K562 (cell line): ENCODE data around the gene CCDC60. TPM values are rescaled to one million over a fixed set of nuclear protein-coding genes. Genes with fewer than 3 reads are reported as not detected.

Source experiments
- ATAC-seq: fragments of 200-7000 bp; cut with Tn5 transposase; 3 replicates; pipeline ENCODE4 v1.9.1; 2020; ENCODE audit warnings: moderate library complexity
- BruUV-seq: library from RNA; stranded (reverse); fragments of 400-500 nt; replicated peaks from 2 replicates; lab custom pipeline; 2021; lab: Mats Ljungman, UMichigan
- CTCF ChIA-PET: fragments of 300-600 bp; formaldehyde crosslinking; extraction: SDS; loops from one replicate; lab custom pipeline; 2021; ENCODE audit warnings: low intra/inter-chr PET ratio; lab: Yijun Ruan, JAX
- POLR2A ChIA-PET: fragments of 300-600, 350-650 bp; sonication (Branson Sonifier 250); formaldehyde crosslinking; extraction: SDS; loops from one replicate; lab custom pipeline; 2021; ENCODE audit warnings: antibody characterized with exemption, inconsistent platforms; lab: Yijun Ruan, JAX
- DNase-seq, 4 experiments: peaks; one replicate each; pipeline versions ENCODE4 v3.0.0 to v3.0.0-alpha.2; 2011 to 2018; ENCODE audit warnings: low spot score in 3 of 4, mixed read lengths in 3 of 4; ENCODE audit errors: extremely low read depth in 1 of 4
- FAIRE-seq: peaks from 2 replicates; lab custom pipeline; 2011; peaks lifted over from hg19 to GRCh38; lab: Jason Lieb, UNC
- H2AFZ ChIP-seq: 2 replicates; pipeline ENCODE4 v1.6.0; 2011; ENCODE audit warnings: low read depth, low read length, control low read depth, inconsistent platforms
- H3K27ac ChIP-seq: fragments of 200-600 bp; 3 replicates; pipeline ENCODE4 v1.8.0; 2011; ENCODE audit warnings: low read depth, mild to moderate bottlenecking, control low read depth, inconsistent platforms, low read length, moderate library complexity, mixed read lengths; ENCODE audit errors: extremely low read depth
- H3K27me3 ChIP-seq, 2 experiments: fragments of 300-600 bp in 1 of 2; 2 replicates in 1 of 2; 3 replicates in 1 of 2; pipeline versions ENCODE4 v1.6.0 to v1.8.0; 2011; ENCODE audit warnings: inconsistent platforms in 2 of 2, low read length in 2 of 2, mild to moderate bottlenecking in 1 of 2, mixed read lengths in 1 of 2, moderate library complexity in 1 of 2; ENCODE audit not compliant: control insufficient read depth in 2 of 2, insufficient read depth in 2 of 2
- H3K36me3 ChIP-seq: fragments of 300-600 bp; 3 replicates; pipeline ENCODE4 v1.8.0; 2011; ENCODE audit warnings: mild to moderate bottlenecking, low read length, inconsistent platforms; ENCODE audit not compliant: control insufficient read depth, insufficient read depth
- H3K4me1 ChIP-seq, 2 experiments: fragments of 200-600 bp in 1 of 2; replicated peaks in 1 of 2; 2 replicates in 1 of 2; 3 replicates in 1 of 2; pipeline versions ENCODE4 v1.5.1 to v1.8.0; 2011; ENCODE audit warnings: inconsistent platforms in 2 of 2, low read length in 2 of 2, mild to moderate bottlenecking in 1 of 2, mixed read lengths in 1 of 2, moderate library complexity in 1 of 2; ENCODE audit not compliant: control insufficient read depth in 2 of 2, insufficient read depth in 2 of 2
- H3K4me2 ChIP-seq: 2 replicates; pipeline ENCODE4 v1.6.1; 2011; ENCODE audit warnings: low read length, control low read depth, inconsistent platforms, mixed read lengths; ENCODE audit not compliant: insufficient read depth
- H3K4me3 ChIP-seq: fragments of 200-600 bp; sonication (generic), shearing (Covaris generic); 2 replicates; pipeline ENCODE4 v1.5.1; 2016; ENCODE audit warnings: control low read depth, inconsistent platforms
- H3K79me2 ChIP-seq: fragments of 200-600 bp; 3 replicates; pipeline ENCODE4 v1.8.0; 2011; ENCODE audit warnings: low read length, inconsistent platforms; ENCODE audit not compliant: control insufficient read depth, insufficient read depth
- H3K9ac ChIP-seq, 2 experiments: 2 replicates each; pipeline versions ENCODE4 v1.6.0 to v1.6.1; 2011; ENCODE audit warnings: low read depth in 2 of 2, low read length in 2 of 2, control low read depth in 1 of 2, inconsistent platforms in 1 of 2, mild to moderate bottlenecking in 1 of 2, mixed read lengths in 1 of 2; ENCODE audit not compliant: insufficient read depth in 1 of 2
- H3K9me1 ChIP-seq: one replicate; pipeline ENCODE4 v1.6.0; 2011; ENCODE audit warnings: inconsistent platforms, mild to moderate bottlenecking, low read length, moderate library complexity; ENCODE audit not compliant: control insufficient read depth, insufficient read depth
- H3K9me3 ChIP-seq: replicated peaks from 2 replicates; pipeline ENCODE4 v1.5.1; 2011; ENCODE audit warnings: low read depth, low read length, inconsistent platforms; ENCODE audit not compliant: control insufficient read depth, insufficient read depth
- H4K20me1 ChIP-seq: replicated peaks from 2 replicates; pipeline ENCODE4 v1.6.1; 2011; ENCODE audit warnings: low read length, inconsistent platforms, mixed read lengths; ENCODE audit not compliant: control insufficient read depth, insufficient read depth
- ARNT ChIP-seq, 2 experiments: fragments of 450-650 bp; IDR thresholded peaks; 2 replicates each; pipeline ENCODE4 v1.6.1; 2016; ENCODE audit warnings: mild to moderate bottlenecking in 1 of 2
- GATA2 ChIP-seq: sonication (generic); formaldehyde crosslinking; IDR thresholded peaks from 2 replicates; pipeline ENCODE4 v1.4.0; 2020; ENCODE audit warnings: mild to moderate bottlenecking, missing genetic modification reagents
- LEF1 ChIP-seq: fragments of 450-650 bp; IDR thresholded peaks from 2 replicates; pipeline ENCODE4 v1.6.1; 2016; ENCODE audit warnings: mild to moderate bottlenecking
- NR4A1 ChIP-seq, 2 experiments: fragments of 250-450 bp in 1 of 2; fragments of 450-650 bp in 1 of 2; sonication (Bioruptor Pico) in 1 of 2; IDR thresholded peaks; 2 replicates each; pipeline versions ENCODE4 v1.4.0 to v1.6.1; 2016 to 2020; ENCODE audit warnings: mild to moderate bottlenecking in 2 of 2, missing compliant biosample characterization in 1 of 2, missing genetic modification characterization in 1 of 2, moderate library complexity in 1 of 2
- PHF21A ChIP-seq: fragments of 450-650 bp; IDR thresholded peaks from 2 replicates; pipeline ENCODE4 v1.6.1; 2017; ENCODE audit warnings: low read depth, borderline replicate concordance
- PRMT5 ChIP-seq: sonication (generic); formaldehyde crosslinking; IDR thresholded peaks from 2 replicates; pipeline ENCODE4 v1.5.0; 2020; ENCODE audit warnings: missing genetic modification reagents
- PURB ChIP-seq: sonication (generic); formaldehyde crosslinking; IDR thresholded peaks from 2 replicates; pipeline ENCODE4 v1.9.0; 2021; ENCODE audit warnings: low read depth, mild to moderate bottlenecking, missing genetic modification reagents
- STAT5A ChIP-seq: IDR thresholded peaks from 2 replicates; pipeline ENCODE4 v1.6.1; 2012; ENCODE audit warnings: low read length, inconsistent platforms, borderline replicate concordance
- TCF3 ChIP-seq: sonication (generic); formaldehyde crosslinking; IDR thresholded peaks from 2 replicates; pipeline ENCODE4 v1.4.0; 2020; ENCODE audit warnings: mild to moderate bottlenecking, missing genetic modification reagents
- WGBS: fragments of 100-300 bp; shearing (Covaris generic); methylation state at CpG from one replicate; pipeline ENCODE4 v1.1.6; 2016; ENCODE audit warnings: low coverage, mixed read lengths; ENCODE audit not compliant: insufficient coverage; ENCODE audit errors: missing lambda C conversion rate; 5-methylcytosine and 5-hydroxymethylcytosine counted together
- in situ Hi-C: fragments of 300-500 bp; cut with MboI; formaldehyde crosslinking; loops from 4 replicates; pipeline ENCODE4 v1.15.0; 2018; ENCODE audit warnings: inconsistent platforms, mixed read lengths
- intact Hi-C: fragments of 100-400 bp; cut with micrococcal nuclease; formaldehyde crosslinking; loops from 2 replicates; pipeline ENCODE4 v1.14.2; 2022
- polyA plus RNA-seq, 8 experiments: library from polyadenylated mRNA; depleted of rRNA in 4 of 8; stranded (reverse) in 5 of 8; unstranded in 3 of 8; fragments of >200 nt; fragmentation: Nextera tagmentation in 2 of 8; fragmentation: Illumina TruSeq in 1 of 8; extraction: Ambion mirVana in 2 of 8; extraction: Trizol in 1 of 8; gene quantifications; 2 replicates each; pipeline versions ENCODE4 v1.2.1 to v1.2.3, GENCODE V29; 2011 to 2014; ENCODE audit warnings: inconsistent platforms in 1 of 8, missing spikeins in 1 of 8
- total RNA-seq, 7 experiments: library from RNA; depleted of rRNA in 6 of 7; stranded (reverse); fragments of >200 nt in 6 of 7; fragmentation: Illumina TruSeq in 2 of 7; extraction: Trizol in 2 of 7; gene quantifications; 2 replicates each; pipeline versions ENCODE4 v1.2.1 to v1.2.3, GENCODE V29; 2011 to 2021; ENCODE audit warnings: low replicate concordance in 1 of 7
- TF ChIP-seq, protein P1 (sequence below): sonication (generic); formaldehyde crosslinking; IDR thresholded peaks from 2 replicates; pipeline ENCODE4 v1.8.1; 2023; ENCODE audit warnings: mild to moderate bottlenecking, missing genetic modification reagents
- TF ChIP-seq, protein P2 (sequence below): fragments of 450-650 bp; formaldehyde crosslinking; IDR thresholded peaks from 2 replicates; pipeline ENCODE4 v1.4.0; 2020; ENCODE audit warnings: mild to moderate bottlenecking, mixed read lengths
- TF ChIP-seq, protein P3 (sequence below), 2 experiments: fragments of 450-650 bp in 1 of 2; IDR thresholded peaks; 2 replicates each; pipeline ENCODE4 v1.6.1; 2011 to 2017; ENCODE audit warnings: low read depth in 2 of 2, antibody characterized with exemption in 1 of 2, borderline replicate concordance in 1 of 2, low read length in 1 of 2, mild to moderate bottlenecking in 1 of 2, mixed read lengths in 1 of 2; ENCODE audit not compliant: control insufficient read depth in 1 of 2

Gene CCDC60
- total and polyA plus RNA-seq, 9 of the 15 experiments (the other 6 are each of a cell fraction or from before 2014, with no cell fraction given): not detected

DNA sequence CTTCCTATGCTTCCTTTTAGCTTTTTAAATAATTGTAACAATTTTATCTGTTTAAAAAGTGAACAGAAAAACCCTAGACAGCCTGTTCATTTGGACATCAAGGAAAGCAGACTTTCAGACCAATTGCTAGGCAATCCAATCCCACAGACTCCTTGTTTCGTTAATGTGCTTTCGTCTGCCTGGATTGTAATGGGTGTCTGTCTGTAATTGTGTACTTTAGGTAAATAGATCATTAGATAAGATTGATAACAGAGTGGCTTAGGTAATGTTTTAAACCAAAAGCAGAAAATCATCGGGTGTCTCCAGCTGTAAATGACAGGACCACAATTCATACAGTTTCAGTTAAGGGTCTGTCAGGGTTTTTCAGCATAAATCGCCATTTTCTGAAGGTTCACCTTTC lies 19.6 kb downstream of the CCDC60 start:
- Histone ChIP-seq H3K36me3 (no peaks in the 10 kb centered on the region), H4K20me1 (no peaks in the 10 kb centered on the region), H3K9me3 (no peaks in the 10 kb centered on the region), H2AFZ (no peak overlapping the region), H3K4me1 (no peaks in the 10 kb centered on the region), H3K27ac (no peak overlapping the region), H3K4me2 (no peak overlapping the region), H3K79me2 (no peaks in the 10 kb centered on the region), H3K9me1 (no peaks in the 10 kb centered on the region), H3K4me3 (no peak overlapping the region), H3K9ac (no peak overlapping the region), H3K27me3 (no peaks in the 10 kb centered on the region)
- ATAC-seq (no peak), FAIRE-seq (no peak), DNase-seq (no peak)
- intact Hi-C loops (no loop called here), in situ Hi-C loops (no loop called here)
- no TSS peak for BruUV-seq
- TF ChIP-seq, protein P1, sequence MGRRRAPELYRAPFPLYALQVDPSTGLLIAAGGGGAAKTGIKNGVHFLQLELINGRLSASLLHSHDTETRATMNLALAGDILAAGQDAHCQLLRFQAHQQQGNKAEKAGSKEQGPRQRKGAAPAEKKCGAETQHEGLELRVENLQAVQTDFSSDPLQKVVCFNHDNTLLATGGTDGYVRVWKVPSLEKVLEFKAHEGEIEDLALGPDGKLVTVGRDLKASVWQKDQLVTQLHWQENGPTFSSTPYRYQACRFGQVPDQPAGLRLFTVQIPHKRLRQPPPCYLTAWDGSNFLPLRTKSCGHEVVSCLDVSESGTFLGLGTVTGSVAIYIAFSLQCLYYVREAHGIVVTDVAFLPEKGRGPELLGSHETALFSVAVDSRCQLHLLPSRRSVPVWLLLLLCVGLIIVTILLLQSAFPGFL: no peak
- TF ChIP-seq TCF3: no peak
- TF ChIP-seq GATA2 (CRISPR knock-in tag): no peak
- no peak for TF ChIP-seq PRMT5 (CRISPR knock-in tag)
- TF ChIP-seq, protein P2, sequence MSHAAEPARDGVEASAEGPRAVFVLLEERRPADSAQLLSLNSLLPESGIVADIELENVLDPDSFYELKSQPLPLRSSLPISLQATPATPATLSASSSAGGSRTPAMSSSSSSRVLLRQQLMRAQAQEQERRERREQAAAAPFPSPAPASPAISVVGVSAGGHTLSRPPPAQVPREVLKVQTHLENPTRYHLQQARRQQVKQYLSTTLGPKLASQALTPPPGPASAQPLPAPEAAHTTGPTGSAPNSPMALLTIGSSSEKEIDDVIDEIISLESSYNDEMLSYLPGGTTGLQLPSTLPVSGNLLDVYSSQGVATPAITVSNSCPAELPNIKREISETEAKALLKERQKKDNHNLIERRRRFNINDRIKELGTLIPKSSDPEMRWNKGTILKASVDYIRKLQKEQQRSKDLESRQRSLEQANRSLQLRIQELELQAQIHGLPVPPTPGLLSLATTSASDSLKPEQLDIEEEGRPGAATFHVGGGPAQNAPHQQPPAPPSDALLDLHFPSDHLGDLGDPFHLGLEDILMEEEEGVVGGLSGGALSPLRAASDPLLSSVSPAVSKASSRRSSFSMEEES (CRISPR knock-in tag): no peak
- no peak for TF ChIP-seq LEF1
- no peak for TF ChIP-seq NR4A1 (CRISPR knock-in tag; IDR thresholded peaks at IDR 0.05)
- no peak for TF ChIP-seq NR4A1 (tag; IDR thresholded peaks at IDR 0.05)
- TF ChIP-seq STAT5A: no peak
- TF ChIP-seq ARNT (IDR thresholded peaks at IDR 0.05): no peak
- TF ChIP-seq, protein P3, sequence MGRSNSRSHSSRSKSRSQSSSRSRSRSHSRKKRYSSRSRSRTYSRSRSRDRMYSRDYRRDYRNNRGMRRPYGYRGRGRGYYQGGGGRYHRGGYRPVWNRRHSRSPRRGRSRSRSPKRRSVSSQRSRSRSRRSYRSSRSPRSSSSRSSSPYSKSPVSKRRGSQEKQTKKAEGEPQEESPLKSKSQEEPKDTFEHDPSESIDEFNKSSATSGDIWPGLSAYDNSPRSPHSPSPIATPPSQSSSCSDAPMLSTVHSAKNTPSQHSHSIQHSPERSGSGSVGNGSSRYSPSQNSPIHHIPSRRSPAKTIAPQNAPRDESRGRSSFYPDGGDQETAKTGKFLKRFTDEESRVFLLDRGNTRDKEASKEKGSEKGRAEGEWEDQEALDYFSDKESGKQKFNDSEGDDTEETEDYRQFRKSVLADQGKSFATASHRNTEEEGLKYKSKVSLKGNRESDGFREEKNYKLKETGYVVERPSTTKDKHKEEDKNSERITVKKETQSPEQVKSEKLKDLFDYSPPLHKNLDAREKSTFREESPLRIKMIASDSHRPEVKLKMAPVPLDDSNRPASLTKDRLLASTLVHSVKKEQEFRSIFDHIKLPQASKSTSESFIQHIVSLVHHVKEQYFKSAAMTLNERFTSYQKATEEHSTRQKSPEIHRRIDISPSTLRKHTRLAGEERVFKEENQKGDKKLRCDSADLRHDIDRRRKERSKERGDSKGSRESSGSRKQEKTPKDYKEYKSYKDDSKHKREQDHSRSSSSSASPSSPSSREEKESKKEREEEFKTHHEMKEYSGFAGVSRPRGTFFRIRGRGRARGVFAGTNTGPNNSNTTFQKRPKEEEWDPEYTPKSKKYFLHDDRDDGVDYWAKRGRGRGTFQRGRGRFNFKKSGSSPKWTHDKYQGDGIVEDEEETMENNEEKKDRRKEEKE (IDR thresholded peaks at IDR 0.05; ENCODE audit: borderline replicate concordance in 1 of 2, control insufficient read depth in 1 of 2, low read depth in 2 of 2, low read length in 1 of 2): no peak
- TF ChIP-seq PHF21A: no peak
- no peak for TF ChIP-seq PURB (CRISPR knock-in tag)
- 0% methylated on average over 4 of the region's 4 CpGs for WGBS
- CTCF ChIA-PET: no interaction called here
- POLR2A ChIA-PET: interaction anchor here (0.6 to 1.1 kb wide), 3 partner anchors 13 to 47 kb away, joined by 3 to 4 read pairs (median 3); no protein-coding TSS in a partner anchor
